Neuronal stem cell (in vitro differentiated cells): Measurements from ENCODE around the gene HBQ1.
"Not testable (repeated sequence)": the region's sequence is repeated elsewhere in the genome, so short reads cannot be mapped to it uniquely, and the experiment has no call there.

Experiments
- DNase-seq: peaks from one replicate; pipeline ENCODE4 v3.0.0-alpha.2; 2013; ENCODE audit warnings: low spot score
- H2AFZ ChIP-seq: one replicate; pipeline ENCODE4 v1.6.1; 2013; ENCODE audit warnings: mild to moderate bottlenecking, low read length, inconsistent platforms
- H2AK5ac ChIP-seq: 2 replicates; pipeline ENCODE4 v1.6.1; 2013; ENCODE audit warnings: low read depth, mild to moderate bottlenecking, inconsistent platforms, low read length, moderate library complexity, mixed read lengths
- H2BK120ac ChIP-seq: 2 replicates; pipeline ENCODE4 v1.6.1; 2013; ENCODE audit warnings: low read depth, mild to moderate bottlenecking, inconsistent platforms, low read length, moderate library complexity, mixed read lengths
- H2BK12ac ChIP-seq: one replicate; pipeline ENCODE4 v1.6.1; 2013; ENCODE audit warnings: low read length, inconsistent platforms
- H2BK15ac ChIP-seq: 2 replicates; pipeline ENCODE4 v1.6.1; 2013; ENCODE audit warnings: mild to moderate bottlenecking, low read length, inconsistent platforms, mixed read lengths
- H2BK5ac ChIP-seq: one replicate; pipeline ENCODE4 v1.6.1; 2013; ENCODE audit warnings: inconsistent platforms, mild to moderate bottlenecking, low read length, moderate library complexity
- H3K14ac ChIP-seq: one replicate; pipeline ENCODE4 v1.6.1; 2013; ENCODE audit warnings: low read length, inconsistent platforms
- H3K18ac ChIP-seq: 2 replicates; pipeline ENCODE4 v1.6.1; 2013; ENCODE audit warnings: low read length, inconsistent platforms
- H3K23ac ChIP-seq: 2 replicates; pipeline ENCODE4 v1.6.1; 2013; ENCODE audit warnings: low read depth, mild to moderate bottlenecking, mixed read lengths, low read length, inconsistent platforms; ENCODE audit not compliant: poor library complexity
- H3K27ac ChIP-seq: replicated peaks from 3 replicates; pipeline ENCODE4 v1.5.1; 2013; ENCODE audit warnings: low read length, inconsistent platforms
- H3K27me3 ChIP-seq, 3 experiments: 2 replicates each; pipeline ENCODE4 v1.6.1; 2013; ENCODE audit warnings: low read length in 3 of 3, mild to moderate bottlenecking in 2 of 3, inconsistent platforms in 1 of 3, low read depth in 1 of 3, mixed read lengths in 1 of 3, moderate library complexity in 1 of 3; ENCODE audit not compliant: control insufficient read depth in 3 of 3, insufficient read depth in 3 of 3
- H3K36me3 ChIP-seq, 2 donors: replicated peaks in 1 of 2; 2 replicates each; pipeline ENCODE4 v1.6.1; 2013; ENCODE audit warnings: low read length in 2 of 2; ENCODE audit not compliant: control insufficient read depth in 2 of 2, insufficient read depth in 2 of 2
- H3K4ac ChIP-seq: 2 replicates; pipeline ENCODE4 v1.6.1; 2013; ENCODE audit warnings: inconsistent platforms, mild to moderate bottlenecking, low read length, moderate library complexity
- H3K4me1 ChIP-seq, 2 donors: 1 replicate in 1 of 2; 2 replicates in 1 of 2; pipeline ENCODE4 v1.6.1; 2013; ENCODE audit warnings: low read length in 2 of 2, low read depth in 1 of 2; ENCODE audit not compliant: control insufficient read depth in 2 of 2, insufficient read depth in 1 of 2
- H3K4me2 ChIP-seq: one replicate; pipeline ENCODE4 v1.6.1; 2013; ENCODE audit warnings: mild to moderate bottlenecking, low read length, inconsistent platforms; ENCODE audit not compliant: insufficient read depth, poor library complexity, severe bottlenecking
- H3K4me3 ChIP-seq, 2 donors: 2 replicates each; pipeline ENCODE4 v1.5.1; 2013; ENCODE audit warnings: low read length in 2 of 2, mild to moderate bottlenecking in 2 of 2, inconsistent platforms in 1 of 2, moderate library complexity in 1 of 2
- H3K79me1 ChIP-seq: one replicate; pipeline ENCODE4 v1.6.1; 2013; ENCODE audit warnings: low read depth, mild to moderate bottlenecking, inconsistent platforms, low read length, moderate library complexity
- H3K9ac ChIP-seq: one replicate; pipeline ENCODE4 v1.6.1; 2013; ENCODE audit warnings: mild to moderate bottlenecking, low read depth, low read length, inconsistent platforms; ENCODE audit not compliant: poor library complexity
- H3K9me3 ChIP-seq, 2 donors: replicated peaks in 1 of 2; 2 replicates each; pipeline versions ENCODE3 to v1.6.1; 2013; ENCODE audit warnings: low read length in 2 of 2, mild to moderate bottlenecking in 2 of 2, inconsistent platforms in 1 of 2, low read depth in 1 of 2, mixed read lengths in 1 of 2, moderate library complexity in 1 of 2; ENCODE audit not compliant: control insufficient read depth in 2 of 2, insufficient read depth in 1 of 2
- H4K8ac ChIP-seq: one replicate; pipeline ENCODE4 v1.6.1; 2013; ENCODE audit warnings: low read depth, mild to moderate bottlenecking, inconsistent platforms, low read length, moderate library complexity
- H4K91ac ChIP-seq: one replicate; pipeline ENCODE4 v1.6.1; 2013; ENCODE audit warnings: low read length, low read depth, mild to moderate bottlenecking, inconsistent platforms; ENCODE audit not compliant: poor library complexity
- WGBS, 2 donors: extraction: QIAGEN DNeasy Blood & Tissue Kit; methylation state at CpG; one replicate each; pipeline ENCODE4 v1.1.7; 2013; ENCODE audit warnings: missing lambda C conversion rate in 2 of 2, mixed read lengths in 1 of 2; ENCODE audit not compliant: insufficient read length in 2 of 2, insufficient replicate concordance in 1 of 2; ENCODE audit errors: extremely low coverage in 2 of 2; 5-methylcytosine and 5-hydroxymethylcytosine counted together

The HBQ1 gene

GRCh38 chr16:152141-153128, 27.8 kb upstream of the HBQ1 start, which contains the start of gene HBZ:
Gene HBZ, plus strand, starts transcription at chr16:152644. Its CDS starts 266 bp downstream, at chr16:152910.
- Histone ChIP-seq H4K91ac (no peak within 1 kb of the TSS), H3K27me3 (peaks cover 7 to 68% (median 30%) of the 10 kb centered on the region in 3 experiments), H3K4ac (no peak within 1 kb of the TSS), H3K9ac (no peak within 1 kb of the TSS), H2BK15ac (no peak within 1 kb of the TSS), H2BK12ac (no peak within 1 kb of the TSS), H3K27ac (no peak within 1 kb of the TSS), H2AFZ (no peak within 1 kb of the TSS), H3K4me2 (no peak within 1 kb of the TSS), H3K79me1 (no peaks in the 10 kb centered on the region), H4K8ac (no peak within 1 kb of the TSS), H3K23ac (peak within 1 kb of the TSS; percentile 16), H3K4me3 (no peak within 1 kb of the TSS), H3K14ac (no peak within 1 kb of the TSS), H3K36me3 (no peaks in the 10 kb centered on the region), H2AK5ac (no peak within 1 kb of the TSS), H3K4me1 (peaks cover 4 to 7% of the 10 kb centered on the region in 2 donors), H2BK5ac (no peak within 1 kb of the TSS), H3K9me3 (peaks cover 0 to 2% of the 10 kb centered on the region in 2 donors), H2BK120ac (no peak within 1 kb of the TSS), H3K18ac (no peak within 1 kb of the TSS)
- WGBS, 2 donors, result no CpG with 5 or more reads among the region's 17 CpGs
- DNase-seq, result no peak

- not testable (repeated sequence) for H2BK120ac ChIP-seq, H3K79me1 ChIP-seq, H3K4ac ChIP-seq, H3K23ac ChIP-seq, H4K8ac ChIP-seq, H4K91ac ChIP-seq, H2BK5ac ChIP-seq, H3K14ac ChIP-seq, H3K9ac ChIP-seq, H3K18ac ChIP-seq, H3K4me2 ChIP-seq, H2AK5ac ChIP-seq, H3K9me3 ChIP-seq, H2BK15ac ChIP-seq, H3K4me3 ChIP-seq, H3K36me3 ChIP-seq, DNase-seq, H2BK12ac ChIP-seq, H2AFZ ChIP-seq, H3K4me1 ChIP-seq, H3K27ac ChIP-seq
- H3K27me3 ChIP-seq, result peaks cover 7 to 68% (median 30%) of the 10 kb centered on the region in 3 experiments
- no CpG with 5 or more reads among the region's 6 CpGs for WGBS, 2 donors
Observed at GRCh38 chr16:153129-153521, 27.1 kb upstream of the HBQ1 start.

GRCh38 chr16:153550-154216, 26.6 kb upstream of the HBQ1 start:
- H2BK5ac ChIP-seq, H2BK15ac ChIP-seq, H2AFZ ChIP-seq, H3K4me1 ChIP-seq, H4K8ac ChIP-seq, H2AK5ac ChIP-seq, H4K91ac ChIP-seq, H3K23ac ChIP-seq, H3K9ac ChIP-seq, H3K14ac ChIP-seq, H3K36me3 ChIP-seq, H3K4ac ChIP-seq, H2BK12ac ChIP-seq, H3K9me3 ChIP-seq, H2BK120ac ChIP-seq, DNase-seq, H3K18ac ChIP-seq, H3K27ac ChIP-seq, H3K79me1 ChIP-seq, H3K4me3 ChIP-seq: not testable (repeated sequence)
- Histone ChIP-seq H3K4me2 (peak overlapping the region; percentile 18), H3K27me3 (peaks cover 7 to 68% (median 32%) of the 10 kb centered on the region in 3 experiments)
- WGBS, 2 donors, result no CpG with 5 or more reads among the region's 74 CpGs
